Smooth muscle cell of trachea (primary cell): ENCODE measurements around the gene PAN2. TPM values are rescaled to one million over a fixed set of nuclear protein-coding genes. Genes with fewer than 3 reads are reported as not detected.

ENCODE experiments used
- total RNA-seq: library from RNA; depleted of rRNA; stranded (reverse); fragments of >200 nt; gene quantifications from 2 replicates; pipeline ENCODE4 v1.2.1, GENCODE V29; 2014

Gene PAN2, protein sequence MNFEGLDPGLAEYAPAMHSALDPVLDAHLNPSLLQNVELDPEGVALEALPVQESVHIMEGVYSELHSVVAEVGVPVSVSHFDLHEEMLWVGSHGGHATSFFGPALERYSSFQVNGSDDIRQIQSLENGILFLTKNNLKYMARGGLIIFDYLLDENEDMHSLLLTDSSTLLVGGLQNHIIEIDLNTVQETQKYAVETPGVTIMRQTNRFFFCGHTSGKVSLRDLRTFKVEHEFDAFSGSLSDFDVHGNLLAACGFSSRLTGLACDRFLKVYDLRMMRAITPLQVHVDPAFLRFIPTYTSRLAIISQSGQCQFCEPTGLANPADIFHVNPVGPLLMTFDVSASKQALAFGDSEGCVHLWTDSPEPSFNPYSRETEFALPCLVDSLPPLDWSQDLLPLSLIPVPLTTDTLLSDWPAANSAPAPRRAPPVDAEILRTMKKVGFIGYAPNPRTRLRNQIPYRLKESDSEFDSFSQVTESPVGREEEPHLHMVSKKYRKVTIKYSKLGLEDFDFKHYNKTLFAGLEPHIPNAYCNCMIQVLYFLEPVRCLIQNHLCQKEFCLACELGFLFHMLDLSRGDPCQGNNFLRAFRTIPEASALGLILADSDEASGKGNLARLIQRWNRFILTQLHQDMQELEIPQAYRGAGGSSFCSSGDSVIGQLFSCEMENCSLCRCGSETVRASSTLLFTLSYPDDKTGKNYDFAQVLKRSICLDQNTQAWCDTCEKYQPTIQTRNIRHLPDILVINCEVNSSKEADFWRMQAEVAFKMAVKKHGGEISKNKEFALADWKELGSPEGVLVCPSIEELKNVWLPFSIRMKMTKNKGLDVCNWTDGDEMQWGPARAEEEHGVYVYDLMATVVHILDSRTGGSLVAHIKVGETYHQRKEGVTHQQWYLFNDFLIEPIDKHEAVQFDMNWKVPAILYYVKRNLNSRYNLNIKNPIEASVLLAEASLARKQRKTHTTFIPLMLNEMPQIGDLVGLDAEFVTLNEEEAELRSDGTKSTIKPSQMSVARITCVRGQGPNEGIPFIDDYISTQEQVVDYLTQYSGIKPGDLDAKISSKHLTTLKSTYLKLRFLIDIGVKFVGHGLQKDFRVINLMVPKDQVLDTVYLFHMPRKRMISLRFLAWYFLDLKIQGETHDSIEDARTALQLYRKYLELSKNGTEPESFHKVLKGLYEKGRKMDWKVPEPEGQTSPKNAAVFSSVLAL
- total RNA-seq, result 21.5 and 30.3 TPM in 2 replicates

DNA sequence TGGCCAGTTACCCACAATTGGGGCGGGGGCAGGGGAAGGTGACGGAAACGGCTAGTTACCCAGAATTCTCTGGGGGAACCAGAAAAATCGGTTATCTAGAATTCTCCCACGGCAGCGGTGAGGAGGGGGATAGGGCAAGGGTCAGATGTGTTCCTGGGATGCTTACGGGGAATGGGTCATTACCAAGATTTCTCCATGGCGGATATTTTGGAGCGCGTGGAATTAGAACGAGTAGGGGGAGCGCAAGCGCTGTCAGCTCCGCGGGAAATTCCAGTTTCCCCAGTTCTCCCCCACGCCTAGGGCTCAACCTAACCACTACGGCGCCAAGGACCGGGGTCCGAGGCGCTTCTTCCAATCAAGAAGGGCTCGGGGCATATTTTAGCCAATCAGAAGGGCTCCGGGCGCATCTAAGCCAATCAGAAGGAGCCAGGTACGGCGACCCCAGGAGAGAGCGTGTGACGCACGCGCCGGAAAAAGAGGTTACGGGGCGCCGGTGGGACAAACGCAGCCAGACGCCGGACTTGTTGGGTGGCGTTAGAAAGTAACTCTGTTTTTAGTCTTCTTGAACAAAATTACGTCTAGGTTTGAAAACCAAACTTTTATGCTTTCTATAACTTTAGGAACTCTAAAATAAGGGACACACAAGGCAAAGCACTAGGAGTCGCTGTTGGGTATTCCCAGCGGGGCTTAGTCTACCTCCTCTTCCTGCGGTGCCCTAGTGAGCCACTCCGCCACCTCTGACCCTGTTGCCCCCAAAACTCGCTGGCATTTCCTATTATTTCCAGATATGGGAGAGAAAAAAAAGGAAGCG lies at the start of gene PAN2:
TSS of gene PAN2 (minus strand) at position 322 of the 811 bp plus-strand sequence. CDS start 906 bp downstream, outside the sequence.

DNA sequence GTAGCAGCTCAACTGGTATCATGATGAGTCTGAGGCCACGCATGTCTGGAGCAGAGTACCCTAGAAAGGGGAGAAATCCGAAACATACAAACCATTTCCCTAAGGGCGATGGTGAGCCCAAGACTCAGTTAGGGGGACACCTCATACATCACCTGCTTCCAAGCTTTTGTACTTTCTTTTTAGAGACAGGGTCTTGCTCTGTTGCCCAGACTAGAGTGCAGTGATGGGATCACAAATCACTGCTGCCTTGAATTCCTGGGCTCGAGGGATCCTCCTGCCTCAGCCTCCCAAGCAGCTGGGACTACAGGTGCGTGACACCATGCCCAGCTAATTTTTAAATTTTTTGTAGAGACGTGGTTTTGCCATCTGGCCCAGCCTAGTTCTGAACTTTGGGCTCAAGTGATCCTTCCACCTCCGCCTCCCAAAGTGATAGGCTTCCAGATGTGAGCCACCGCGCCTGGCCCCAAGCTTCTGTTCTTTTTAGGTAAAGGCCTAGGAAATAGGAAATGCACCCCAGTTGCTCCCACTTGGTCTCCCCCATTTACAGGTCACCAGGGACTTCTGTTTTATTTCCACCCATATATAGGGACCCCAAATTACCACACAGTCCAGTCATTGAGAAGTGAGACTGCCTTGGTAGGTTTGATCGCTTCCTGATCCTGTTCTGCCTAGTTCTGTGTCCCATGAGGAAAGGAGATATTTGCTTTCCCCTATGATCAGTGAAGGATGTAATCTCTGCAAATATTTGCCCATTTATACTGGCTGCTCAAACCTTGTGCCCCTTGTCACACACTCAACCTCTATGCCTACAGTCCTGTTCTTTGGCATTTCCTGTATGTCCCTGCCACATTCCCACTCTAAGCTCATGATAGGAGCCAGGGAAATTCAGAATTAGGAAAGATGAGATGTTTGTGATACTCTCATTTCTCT lies 28.6 kb upstream of the PAN2 start, which contains the start of gene APOF:
TSS of gene APOF (minus strand) at position 728 of the 930 bp plus-strand sequence. CDS start at position 616, 112 bp downstream.

DNA sequence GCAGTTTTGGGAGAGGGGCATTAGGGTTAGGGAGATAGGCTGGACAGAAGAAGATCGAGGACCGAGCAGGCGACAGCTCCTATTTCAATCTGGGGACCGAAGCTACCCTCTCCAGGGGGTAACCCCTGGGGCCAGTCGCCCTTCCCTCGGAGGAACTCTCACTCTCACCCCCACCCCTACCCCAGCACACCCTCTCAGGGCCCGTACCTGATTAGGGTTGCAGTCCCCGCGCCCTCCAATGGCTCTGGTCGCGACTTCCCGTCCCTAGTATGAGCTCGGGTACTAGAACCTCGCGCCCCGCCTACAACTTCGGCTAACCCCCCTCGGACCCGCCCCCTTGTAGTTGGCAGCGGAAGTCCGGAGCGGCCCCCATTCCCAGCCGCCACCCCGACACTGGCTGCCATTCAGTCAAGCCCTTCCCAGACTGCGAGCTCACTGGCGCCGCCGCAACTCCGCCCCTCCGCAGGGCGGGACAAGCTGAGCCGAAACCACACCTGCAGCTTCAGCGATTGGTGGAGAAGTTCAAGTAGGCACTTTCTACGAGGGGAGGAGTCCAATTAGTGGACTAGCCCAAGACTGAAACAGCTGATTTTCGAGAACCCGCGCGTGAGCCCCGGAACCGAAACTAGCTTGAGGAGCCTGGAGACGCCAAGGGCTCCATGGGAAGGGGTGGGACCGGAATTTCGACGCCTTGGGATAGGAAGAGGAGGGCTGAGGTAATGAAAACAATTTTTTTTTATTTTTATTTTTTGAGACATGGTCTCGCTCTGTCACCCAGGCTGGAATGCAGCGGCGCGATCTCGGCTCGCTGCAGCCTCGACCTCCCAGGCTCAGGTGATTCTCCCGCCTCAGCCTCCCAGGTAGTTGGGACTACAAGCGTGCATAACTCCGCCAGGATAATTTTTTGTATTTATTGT lies 26.3 kb upstream of the PAN2 start, which contains the start of gene STAT2:
TSS of gene STAT2 (minus strand) at position 257 of the 917 bp plus-strand sequence. CDS start 3,536 bp downstream, outside the sequence.

DNA sequence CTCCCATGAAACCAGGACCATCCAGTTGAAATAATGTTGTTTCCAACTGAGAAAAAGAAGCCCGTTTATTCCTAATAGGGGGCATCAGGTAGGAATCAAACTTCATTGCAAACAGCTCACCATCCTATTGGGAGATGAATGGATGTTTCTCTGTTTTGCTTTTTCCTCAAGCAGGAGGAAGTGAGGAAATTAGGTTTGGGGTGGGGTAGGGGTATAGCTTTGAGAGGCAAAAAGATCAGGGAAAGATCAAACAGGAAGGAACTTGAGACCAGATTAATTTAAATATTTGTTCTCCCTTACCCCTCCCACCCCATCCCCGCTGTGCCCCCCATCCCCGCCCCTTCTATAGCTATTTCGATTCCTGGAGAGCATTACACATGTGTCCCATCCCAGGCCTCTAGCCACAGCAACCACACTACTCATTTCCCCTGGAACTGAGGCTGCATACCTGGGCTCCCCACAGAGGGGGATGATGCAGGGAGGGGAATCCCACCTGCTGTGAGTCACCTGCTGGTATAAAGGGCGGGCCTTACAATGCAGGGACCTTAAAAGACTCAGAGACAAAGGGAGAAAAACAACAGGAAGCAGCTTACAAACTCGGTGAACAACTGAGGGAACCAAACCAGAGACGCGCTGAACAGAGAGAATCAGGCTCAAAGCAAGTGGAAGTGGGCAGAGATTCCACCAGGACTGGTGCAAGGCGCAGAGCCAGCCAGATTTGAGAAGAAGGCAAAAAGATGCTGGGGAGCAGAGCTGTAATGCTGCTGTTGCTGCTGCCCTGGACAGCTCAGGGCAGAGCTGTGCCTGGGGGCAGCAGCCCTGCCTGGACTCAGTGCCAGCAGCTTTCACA lies 4.7 kb upstream of the PAN2 start, which contains the start of gene IL23A:
TSS of gene IL23A (plus strand) at position 577 of the 850 bp plus-strand sequence. CDS start at position 738, 161 bp downstream.

DNA sequence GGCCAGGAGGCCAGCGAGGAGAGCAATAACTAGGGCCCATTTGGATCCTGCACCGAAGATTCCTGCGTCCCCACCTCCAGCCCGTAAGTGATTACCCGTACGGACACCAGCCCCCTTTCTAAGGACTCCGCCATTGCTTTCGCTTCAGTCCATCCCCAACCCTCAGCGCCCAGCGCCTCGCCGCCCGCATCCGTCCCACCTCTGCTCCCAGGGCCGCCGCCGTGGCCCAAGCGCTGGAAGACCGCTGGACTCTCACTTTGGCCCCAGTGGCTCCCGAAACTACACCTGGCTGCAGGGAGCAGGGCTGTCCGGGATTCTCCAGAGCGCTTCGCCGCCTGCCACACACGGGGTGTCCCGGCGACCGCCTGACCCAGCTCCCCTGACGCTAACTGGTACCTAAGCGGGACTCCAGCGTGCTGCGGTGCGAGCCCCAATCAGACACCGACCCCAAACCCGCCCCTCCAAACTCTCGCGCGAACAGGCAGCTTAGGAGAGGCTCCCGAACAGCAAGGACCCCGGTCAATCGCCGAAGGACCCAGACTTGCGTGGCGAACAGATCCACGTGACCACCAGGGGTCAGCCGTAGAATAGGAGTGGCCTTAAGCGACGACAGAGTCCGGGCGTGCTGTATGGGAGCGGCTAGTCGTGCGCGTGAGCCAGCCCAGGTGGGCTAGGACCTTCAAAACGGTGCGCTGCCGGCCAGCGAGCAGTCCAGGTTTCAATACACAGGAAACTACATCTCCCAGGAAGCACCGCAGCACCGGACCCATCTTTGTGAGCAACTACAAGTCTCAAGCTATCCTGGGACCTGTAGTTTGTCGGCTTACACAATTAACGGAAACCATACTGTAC lies 18.0 kb downstream of the PAN2 start, which contains the start of gene CNPY2:
TSS of gene CNPY2 (minus strand) at position 367 of the 852 bp plus-strand sequence. CDS start 771 bp downstream, outside the sequence.

DNA sequence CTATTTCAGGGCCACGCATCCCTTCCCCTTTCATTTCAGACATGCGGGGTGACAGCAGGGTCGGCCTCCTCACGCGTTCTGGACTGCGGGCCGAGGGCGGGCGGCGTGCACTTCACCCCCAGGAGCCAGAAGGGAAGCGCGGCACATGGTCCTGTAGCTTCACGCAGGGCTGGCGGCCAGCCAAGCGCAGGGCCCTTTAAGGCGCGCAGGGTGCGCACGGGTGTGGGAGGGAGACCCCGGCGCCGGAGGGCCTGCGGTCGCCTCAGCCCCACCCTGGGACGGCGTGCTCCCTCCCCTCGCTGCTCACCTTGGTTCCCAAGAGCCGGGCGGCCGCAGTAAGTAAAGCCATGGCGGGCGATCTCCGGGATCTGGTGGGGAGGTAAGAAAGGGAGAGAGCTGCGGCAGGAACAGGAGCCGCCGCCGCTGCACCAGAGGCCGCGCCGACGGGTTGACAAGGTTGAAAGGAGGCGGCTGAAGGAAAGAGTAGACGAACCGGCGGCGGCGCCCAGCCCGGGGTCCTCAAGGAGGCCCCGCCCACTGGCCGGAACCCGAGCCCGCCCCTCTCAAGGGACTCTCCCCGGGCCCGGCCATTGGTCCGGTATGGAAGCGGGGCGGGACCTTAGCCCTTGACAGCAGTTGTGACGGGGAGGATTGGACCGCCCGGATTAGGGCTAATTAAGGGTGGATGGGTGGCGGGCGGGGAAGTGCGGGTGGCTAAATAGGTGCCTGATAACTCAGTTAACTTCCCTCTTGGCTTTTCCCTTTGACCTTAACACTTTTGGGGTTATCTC lies 33.8 kb downstream of the PAN2 start, which contains the start of gene CS:
TSS of gene CS (minus strand) at position 478 of the 791 bp plus-strand sequence. CDS start at position 349, 129 bp downstream.

DNA sequence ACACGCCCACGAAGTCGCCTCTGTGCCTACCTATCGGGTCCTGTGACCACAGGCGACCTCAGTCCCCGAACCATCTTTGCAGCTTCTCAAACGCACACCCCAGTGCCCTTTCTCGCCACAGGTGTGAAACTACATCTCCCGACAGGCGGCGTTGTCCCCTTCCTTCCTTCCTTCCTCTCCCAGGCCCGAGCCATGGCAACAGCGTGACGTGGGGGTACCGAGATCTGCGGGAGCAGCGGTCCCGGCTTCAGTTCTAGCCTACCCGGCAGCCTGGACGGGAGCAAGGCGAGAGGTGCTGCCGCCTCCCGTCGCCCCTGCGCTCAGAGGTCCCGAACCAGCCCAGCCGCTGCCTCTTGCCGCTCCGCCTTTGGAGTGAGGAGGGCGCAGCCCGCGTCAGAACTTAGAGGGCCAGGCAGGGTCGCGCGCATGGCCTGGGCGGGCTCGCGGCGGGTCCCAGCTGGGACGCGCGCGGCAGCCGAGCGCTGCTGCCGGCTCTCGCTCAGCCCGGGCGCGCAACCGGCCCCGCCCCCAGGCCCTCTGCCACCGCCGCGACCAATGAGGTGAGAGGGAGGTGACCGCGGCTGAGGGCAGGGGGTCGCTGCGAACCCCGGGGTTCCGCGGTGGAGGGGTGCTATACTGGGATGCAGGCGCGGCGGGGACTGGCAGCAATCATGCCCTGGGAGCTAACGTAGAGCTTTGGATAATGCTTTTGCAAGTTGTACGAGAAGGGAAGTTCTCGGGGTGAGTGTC lies 66.9 kb downstream of the PAN2 start, which contains the start of gene COQ10A:
TSS of gene COQ10A (plus strand) at position 250 of the 750 bp plus-strand sequence. CDS start at position 427, 177 bp downstream.

Other genes starting within 250 kb of the PAN2 start
- 101 and 138 TPM in 2 replicates for gene PA2G4, start 229.4 kb downstream of the PAN2 start, total RNA-seq
- 1,465 and 2,446 TPM in 2 replicates for gene RPL41, start 217.4 kb downstream of the PAN2 start, total RNA-seq
- 4.4 and 5.6 TPM in 2 replicates for gene ZC3H10, start 215.7 kb downstream of the PAN2 start, total RNA-seq
- gene ESYT1, start 205.7 kb downstream of the PAN2 start, total RNA-seq, result 396 and 399 TPM in 2 replicates
- 68.3 and 89.3 TPM in 2 replicates for gene MYL6B, start 181.4 kb downstream of the PAN2 start, total RNA-seq
- gene MYL6, start 175.6 kb downstream of the PAN2 start, total RNA-seq, result 1,139 and 2,051 TPM in 2 replicates
- 42.6 and 58.9 TPM in 2 replicates for gene SMARCC2, start 144.5 kb downstream of the PAN2 start, total RNA-seq
- 82.5 and 144 TPM in 2 replicates for gene RNF41, start 112.1 kb downstream of the PAN2 start, total RNA-seq
- gene NABP2, start 109.7 kb downstream of the PAN2 start, total RNA-seq, result 27.0 and 29.2 TPM in 2 replicates
- gene SLC39A5, start 103.9 kb downstream of the PAN2 start, total RNA-seq, result not detected in 2 replicates
- gene ANKRD52, start 75.6 kb downstream of the PAN2 start, total RNA-seq, result 14.0 and 15.9 TPM in 2 replicates
- gene COQ10A, start 67.1 kb downstream of the PAN2 start, total RNA-seq, result 8.6 and 11.9 TPM in 2 replicates
- 99.2 and 103 TPM in 2 replicates for gene CS, start 33.7 kb downstream of the PAN2 start, total RNA-seq
- 47.8 and 76.2 TPM in 2 replicates for gene CNPY2, start 18.0 kb downstream of the PAN2 start, total RNA-seq
- gene IL23A, start 4.9 kb upstream of the PAN2 start, total RNA-seq, result 0.50 and 0.58 TPM in 2 replicates
- gene STAT2, start 26.1 kb upstream of the PAN2 start, total RNA-seq, result 291 and 409 TPM in 2 replicates
- not detected in 2 replicates for gene APOF, start 28.9 kb upstream of the PAN2 start, total RNA-seq
- gene TIMELESS, start 115.4 kb upstream of the PAN2 start, total RNA-seq, result 4.6 and 17.5 TPM in 2 replicates
- gene MIP, start 120.7 kb upstream of the PAN2 start, total RNA-seq, result not detected in 2 replicates
- gene SPRYD4, start 134.6 kb upstream of the PAN2 start, total RNA-seq, result 1.7 and 2.2 TPM in 2 replicates
- gene GLS2, start 154.2 kb upstream of the PAN2 start, total RNA-seq, result under 0.01 and 0.73 TPM in 2 replicates
- 16.4 and 18.2 TPM in 2 replicates for gene RBMS2, start 187.8 kb upstream of the PAN2 start, total RNA-seq